HepG2 (cell line): Measurements from ENCODE around the gene P2RY2. TPM values are rescaled to one million over a fixed set of nuclear protein-coding genes. Genes with fewer than 3 reads are reported as not detected.

Experiments used
- ADNP ChIP-seq: sonication (generic); formaldehyde crosslinking; IDR thresholded peaks from 2 replicates; pipeline ENCODE4 v1.4.0; 2020; ENCODE audit warnings: missing genetic modification reagents
- BORCS8-MEF2B ChIP-seq: sonication (generic); formaldehyde crosslinking; IDR thresholded peaks from 2 replicates; pipeline ENCODE4 v1.8.0; 2022; ENCODE audit warnings: mild to moderate bottlenecking, missing genetic modification reagents
- CENPX ChIP-seq: sonication (generic); formaldehyde crosslinking; IDR thresholded peaks from 2 replicates; pipeline ENCODE4 v1.9.0; 2021; ENCODE audit warnings: mild to moderate bottlenecking, missing genetic modification reagents, moderate library complexity
- GATAD2A ChIP-seq: IDR thresholded peaks from 2 replicates; pipeline ENCODE4 v1.6.1; 2016
- GTF3A ChIP-seq: sonication (generic); formaldehyde crosslinking; conservative IDR thresholded peaks from 2 replicates; pipeline ENCODE4 v1.4.0; 2020; ENCODE audit warnings: mild to moderate bottlenecking, missing genetic modification reagents
- HNRNPH1 ChIP-seq: fragments of 200-400 bp; formaldehyde crosslinking; optimal IDR thresholded peaks from 2 replicates; pipeline ENCODE3; 2017; ENCODE audit warnings: mild to moderate bottlenecking, low read depth, low read length
- JDP2 ChIP-seq: sonication (generic); formaldehyde crosslinking; IDR thresholded peaks from 2 replicates; pipeline ENCODE4 v1.8.1; 2022; ENCODE audit warnings: missing genetic modification reagents, borderline replicate concordance
- KDM5B ChIP-seq: sonication (generic); formaldehyde crosslinking; IDR thresholded peaks from 2 replicates; pipeline ENCODE4 v1.4.0; 2020; ENCODE audit warnings: missing genetic modification reagents, mild to moderate bottlenecking, borderline replicate concordance
- NCOA5 ChIP-seq: sonication (generic); formaldehyde crosslinking; IDR thresholded peaks from 2 replicates; pipeline ENCODE4 v1.4.0; 2020; ENCODE audit warnings: missing genetic modification reagents
- YEATS4 ChIP-seq: sonication (generic); formaldehyde crosslinking; IDR thresholded peaks from 2 replicates; pipeline ENCODE4 v1.4.0; 2020; ENCODE audit warnings: missing genetic modification reagents, borderline replicate concordance
- ZFP82 ChIP-seq: sonication (generic); formaldehyde crosslinking; IDR thresholded peaks from 2 replicates; pipeline ENCODE4 v1.5.1; 2020; ENCODE audit warnings: mild to moderate bottlenecking, missing genetic modification reagents, borderline replicate concordance
- ZNF501 ChIP-seq: sonication (generic); formaldehyde crosslinking; IDR thresholded peaks from 2 replicates; pipeline ENCODE4 v1.5.1; 2020; ENCODE audit warnings: mild to moderate bottlenecking, moderate library complexity, missing genetic modification reagents
- ZNF768 ChIP-seq: sonication (generic); formaldehyde crosslinking; IDR thresholded peaks from 2 replicates; pipeline ENCODE4 v1.4.0; 2020; ENCODE audit warnings: missing genetic modification reagents
- ZNF773 ChIP-seq: sonication (generic); formaldehyde crosslinking; IDR thresholded peaks from 2 replicates; pipeline ENCODE4 v1.4.0; 2020; ENCODE audit warnings: missing genetic modification reagents, borderline replicate concordance
- polyA plus RNA-seq, 8 experiments: library from polyadenylated mRNA; depleted of rRNA in 3 of 8; stranded (reverse) in 7 of 8; unstranded in 1 of 8; fragments of >200 nt; fragmentation: Illumina TruSeq in 4 of 8; extraction: Trizol in 4 of 8; gene quantifications; 2 replicates each; pipeline versions ENCODE4 v1.2.1 to v1.2.3, GENCODE V29; 2011 to 2016; ENCODE audit warnings: low read depth in 4 of 8, missing spikeins in 1 of 8, mixed read lengths in 1 of 8; ENCODE audit not compliant: insufficient read depth in 1 of 8
- total RNA-seq, 5 experiments: library from RNA; depleted of rRNA; stranded (reverse); fragments of >200 nt; fragmentation: Illumina TruSeq; extraction: Trizol; gene quantifications; 2 replicates each; pipeline ENCODE4 v1.2.3, GENCODE V29; 2016; ENCODE audit warnings: low read depth in 1 of 5
- TF ChIP-seq, protein P1 (sequence below): sonication (generic); formaldehyde crosslinking; IDR thresholded peaks from one replicate; pipeline ENCODE4 v1.5.1; 2020; ENCODE audit warnings: mild to moderate bottlenecking, missing genetic modification reagents; ENCODE audit errors: not compliant biosample characterization
- TF ChIP-seq, protein P2 (sequence below): IDR thresholded peaks from 2 replicates; pipeline ENCODE4 v1.6.1; 2012; ENCODE audit warnings: low read depth, low read length, improper control_type of control experiment
- TF ChIP-seq, protein P3 (sequence below): sonication (generic); formaldehyde crosslinking; IDR thresholded peaks from 2 replicates; pipeline ENCODE4 v1.8.1; 2022; ENCODE audit warnings: low read depth, mild to moderate bottlenecking, missing genetic modification reagents

P2RY2 gene
- total and polyA plus RNA-seq, 2 of the 13 experiments (the other 11 are each of a cell fraction or from before 2014, with no cell fraction given): 0.95 to 3.1 TPM

DNA sequence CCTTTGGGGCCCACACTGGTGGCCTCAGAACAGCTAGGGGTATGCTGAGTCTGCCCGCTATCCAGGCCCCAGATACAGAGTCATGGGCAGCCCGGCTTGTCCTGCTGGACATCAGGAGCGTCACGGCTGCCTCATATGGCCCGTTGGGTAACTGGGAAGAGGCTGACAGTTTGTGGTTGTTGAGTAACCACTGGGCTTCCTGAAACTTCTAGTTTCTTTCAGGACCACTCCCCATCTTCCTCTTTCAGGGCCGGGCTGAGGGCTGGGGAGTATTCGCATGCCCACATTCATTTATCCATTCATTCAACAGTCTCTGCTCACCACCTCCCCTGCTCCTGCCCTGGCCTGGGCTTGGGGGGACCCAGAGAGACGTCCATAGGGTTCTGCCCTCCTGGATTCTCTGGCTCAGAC is 13.4 kb upstream of the P2RY2 start (continued):
- TF ChIP-seq, protein P1, sequence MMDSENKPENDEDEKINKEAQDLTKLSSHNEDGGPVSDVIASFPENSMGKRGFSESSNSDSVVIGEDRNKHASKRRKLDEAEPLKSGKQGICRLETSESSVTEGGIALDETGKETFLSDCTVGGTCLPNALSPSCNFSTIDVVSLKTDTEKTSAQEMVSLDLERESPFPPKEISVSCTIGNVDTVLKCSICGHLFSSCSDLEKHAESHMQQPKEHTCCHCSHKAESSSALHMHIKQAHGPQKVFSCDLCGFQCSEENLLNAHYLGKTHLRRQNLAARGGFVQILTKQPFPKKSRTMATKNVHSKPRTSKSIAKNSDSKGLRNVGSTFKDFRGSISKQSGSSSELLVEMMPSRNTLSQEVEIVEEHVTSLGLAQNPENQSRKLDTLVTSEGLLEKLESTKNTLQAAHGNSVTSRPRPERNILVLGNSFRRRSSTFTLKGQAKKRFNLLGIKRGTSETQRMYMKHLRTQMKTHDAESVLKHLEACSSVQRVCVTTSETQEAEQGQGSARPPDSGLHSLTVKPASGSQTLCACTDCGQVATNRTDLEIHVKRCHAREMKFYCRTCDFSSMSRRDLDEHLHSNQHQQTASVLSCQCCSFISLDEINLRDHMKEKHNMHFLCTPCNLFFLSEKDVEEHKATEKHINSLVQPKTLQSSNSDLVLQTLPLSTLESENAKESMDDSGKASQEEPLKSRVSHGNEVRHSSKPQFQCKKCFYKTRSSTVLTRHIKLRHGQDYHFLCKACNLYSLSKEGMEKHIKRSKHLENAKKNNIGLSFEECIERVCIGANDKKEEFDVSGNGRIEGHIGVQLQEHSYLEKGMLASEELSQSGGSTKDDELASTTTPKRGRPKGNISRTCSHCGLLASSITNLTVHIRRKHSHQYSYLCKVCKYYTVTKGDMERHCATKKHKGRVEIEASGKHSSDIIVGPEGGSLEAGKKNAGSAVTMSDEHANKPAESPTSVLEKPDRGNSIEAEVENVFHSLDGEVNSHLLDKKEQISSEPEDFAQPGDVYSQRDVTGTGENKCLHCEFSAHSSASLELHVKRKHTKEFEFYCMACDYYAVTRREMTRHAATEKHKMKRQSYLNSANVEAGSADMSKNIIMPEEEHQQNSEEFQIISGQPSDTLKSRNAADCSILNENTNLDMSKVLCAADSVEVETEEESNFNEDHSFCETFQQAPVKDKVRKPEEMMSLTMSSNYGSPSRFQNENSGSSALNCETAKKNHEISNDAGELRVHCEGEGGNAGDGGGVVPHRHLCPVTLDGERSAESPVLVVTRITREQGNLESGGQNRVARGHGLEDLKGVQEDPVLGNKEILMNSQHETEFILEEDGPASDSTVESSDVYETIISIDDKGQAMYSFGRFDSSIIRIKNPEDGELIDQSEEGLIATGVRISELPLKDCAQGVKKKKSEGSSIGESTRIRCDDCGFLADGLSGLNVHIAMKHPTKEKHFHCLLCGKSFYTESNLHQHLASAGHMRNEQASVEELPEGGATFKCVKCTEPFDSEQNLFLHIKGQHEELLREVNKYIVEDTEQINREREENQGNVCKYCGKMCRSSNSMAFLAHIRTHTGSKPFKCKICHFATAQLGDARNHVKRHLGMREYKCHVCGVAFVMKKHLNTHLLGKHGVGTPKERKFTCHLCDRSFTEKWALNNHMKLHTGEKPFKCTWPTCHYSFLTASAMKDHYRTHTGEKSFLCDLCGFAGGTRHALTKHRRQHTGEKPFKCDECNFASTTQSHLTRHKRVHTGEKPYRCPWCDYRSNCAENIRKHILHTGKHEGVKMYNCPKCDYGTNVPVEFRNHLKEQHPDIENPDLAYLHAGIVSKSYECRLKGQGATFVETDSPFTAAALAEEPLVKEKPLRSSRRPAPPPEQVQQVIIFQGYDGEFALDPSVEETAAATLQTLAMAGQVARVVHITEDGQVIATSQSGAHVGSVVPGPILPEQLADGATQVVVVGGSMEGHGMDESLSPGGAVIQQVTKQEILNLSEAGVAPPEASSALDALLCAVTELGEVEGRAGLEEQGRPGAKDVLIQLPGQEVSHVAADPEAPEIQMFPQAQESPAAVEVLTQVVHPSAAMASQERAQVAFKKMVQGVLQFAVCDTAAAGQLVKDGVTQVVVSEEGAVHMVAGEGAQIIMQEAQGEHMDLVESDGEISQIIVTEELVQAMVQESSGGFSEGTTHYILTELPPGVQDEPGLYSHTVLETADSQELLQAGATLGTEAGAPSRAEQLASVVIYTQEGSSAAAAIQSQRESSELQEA (CRISPR knock-in tag): no peak
- TF ChIP-seq KDM5B (CRISPR knock-in tag) (no peak), GATAD2A (CRISPR knock-in tag) (no peak), NCOA5 (CRISPR knock-in tag) (no peak), JDP2 (CRISPR knock-in tag) (no peak), ADNP (CRISPR knock-in tag) (no peak), ZNF773 (CRISPR knock-in tag) (no peak), YEATS4 (CRISPR knock-in tag) (no peak), GTF3A (CRISPR knock-in tag) (no peak), HNRNPH1 (no peak), BORCS8-MEF2B (CRISPR knock-in tag) (no peak), CENPX (CRISPR knock-in tag) (no peak), ZFP82 (CRISPR knock-in tag) (no peak), ZNF501 (CRISPR knock-in tag) (no peak), ZNF768 (no peak)
- TF ChIP-seq, protein P2, sequence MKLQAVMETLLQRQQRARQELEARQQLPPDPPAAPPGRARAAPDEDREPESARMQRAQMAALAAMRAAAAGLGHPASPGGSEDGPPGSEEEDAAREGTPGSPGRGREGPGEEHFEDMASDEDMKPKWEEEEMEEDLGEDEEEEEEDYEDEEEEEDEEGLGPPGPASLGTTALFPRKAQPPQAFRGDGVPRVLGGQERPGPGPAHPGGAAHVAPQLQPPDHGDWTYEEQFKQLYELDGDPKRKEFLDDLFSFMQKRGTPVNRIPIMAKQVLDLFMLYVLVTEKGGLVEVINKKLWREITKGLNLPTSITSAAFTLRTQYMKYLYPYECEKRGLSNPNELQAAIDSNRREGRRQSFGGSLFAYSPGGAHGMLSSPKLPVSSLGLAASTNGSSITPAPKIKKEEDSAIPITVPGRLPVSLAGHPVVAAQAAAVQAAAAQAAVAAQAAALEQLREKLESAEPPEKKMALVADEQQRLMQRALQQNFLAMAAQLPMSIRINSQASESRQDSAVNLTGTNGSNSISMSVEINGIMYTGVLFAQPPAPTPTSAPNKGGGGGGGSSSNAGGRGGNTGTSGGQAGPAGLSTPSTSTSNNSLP: no peak
- TF ChIP-seq, protein P3, sequence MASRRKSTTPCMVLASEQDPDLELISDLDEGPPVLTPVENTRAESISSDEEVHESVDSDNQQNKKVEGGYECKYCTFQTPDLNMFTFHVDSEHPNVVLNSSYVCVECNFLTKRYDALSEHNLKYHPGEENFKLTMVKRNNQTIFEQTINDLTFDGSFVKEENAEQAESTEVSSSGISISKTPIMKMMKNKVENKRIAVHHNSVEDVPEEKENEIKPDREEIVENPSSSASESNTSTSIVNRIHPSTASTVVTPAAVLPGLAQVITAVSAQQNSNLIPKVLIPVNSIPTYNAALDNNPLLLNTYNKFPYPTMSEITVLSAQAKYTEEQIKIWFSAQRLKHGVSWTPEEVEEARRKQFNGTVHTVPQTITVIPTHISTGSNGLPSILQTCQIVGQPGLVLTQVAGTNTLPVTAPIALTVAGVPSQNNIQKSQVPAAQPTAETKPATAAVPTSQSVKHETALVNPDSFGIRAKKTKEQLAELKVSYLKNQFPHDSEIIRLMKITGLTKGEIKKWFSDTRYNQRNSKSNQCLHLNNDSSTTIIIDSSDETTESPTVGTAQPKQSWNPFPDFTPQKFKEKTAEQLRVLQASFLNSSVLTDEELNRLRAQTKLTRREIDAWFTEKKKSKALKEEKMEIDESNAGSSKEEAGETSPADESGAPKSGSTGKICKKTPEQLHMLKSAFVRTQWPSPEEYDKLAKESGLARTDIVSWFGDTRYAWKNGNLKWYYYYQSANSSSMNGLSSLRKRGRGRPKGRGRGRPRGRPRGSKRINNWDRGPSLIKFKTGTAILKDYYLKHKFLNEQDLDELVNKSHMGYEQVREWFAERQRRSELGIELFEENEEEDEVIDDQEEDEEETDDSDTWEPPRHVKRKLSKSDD (CRISPR knock-in tag): no peak
